Measurements from ENCODE around the gene KLHDC1. TPM values are rescaled to one million over a fixed set of nuclear protein-coding genes. Genes with fewer than 3 reads are reported as not detected.
"Not testable (repeated sequence)": the region's sequence is repeated elsewhere in the genome, so short reads cannot be mapped to it uniquely, and the experiment has no call there.

Gene KLHDC1
- total RNA-seq, 3 donors from 2014 or later: 7.8 to 13.5 (median 11.8) TPM

DNA sequence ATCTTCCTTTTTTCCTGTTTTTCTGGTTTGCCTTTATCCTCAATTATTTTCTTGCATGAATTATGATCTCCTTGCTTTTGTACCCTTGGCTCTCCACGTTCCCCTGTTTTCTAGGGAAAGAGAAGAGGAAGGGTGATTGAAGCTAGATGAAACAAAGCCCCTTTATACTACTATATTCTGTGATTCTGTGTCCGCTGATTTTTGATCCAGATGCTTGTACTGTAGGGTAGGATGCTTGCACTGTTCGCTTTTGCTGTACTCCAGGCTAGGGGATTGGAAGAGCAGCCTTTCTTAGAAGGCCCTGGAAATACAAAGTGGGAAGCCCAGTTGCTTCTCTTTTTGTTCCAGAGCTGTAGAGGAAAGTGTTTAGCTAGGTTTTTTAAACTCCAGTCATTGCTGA lies 40.0 kb downstream of the KLHDC1 start:
- Histone ChIP-seq H3K36me3 (no peaks in the 10 kb centered on the region), H3K27ac (no peak overlapping the region), H3K4me3 (no peak overlapping the region)

GRCh38 chr14:49733836-49734235 lies 40.9 kb downstream of the KLHDC1 start:
- intact Hi-C loops (cut with DNase I; ENCODE audit: low total_unique reads): no loop called here
- no peak for DNase-seq (ENCODE audit: low spot score in 2 of 2)
- H3K36me3 ChIP-seq: no peaks in the 10 kb centered on the region
- no peak overlapping the region for H3K4me3 ChIP-seq
- H3K27me3 ChIP-seq: no peaks in the 10 kb centered on the region
- no peaks in the 10 kb centered on the region for H3K9me3 ChIP-seq
- TF ChIP-seq POLR2AphosphoS5 (IDR thresholded peaks at IDR 0.05): no peak
- TF ChIP-seq, protein P1, sequence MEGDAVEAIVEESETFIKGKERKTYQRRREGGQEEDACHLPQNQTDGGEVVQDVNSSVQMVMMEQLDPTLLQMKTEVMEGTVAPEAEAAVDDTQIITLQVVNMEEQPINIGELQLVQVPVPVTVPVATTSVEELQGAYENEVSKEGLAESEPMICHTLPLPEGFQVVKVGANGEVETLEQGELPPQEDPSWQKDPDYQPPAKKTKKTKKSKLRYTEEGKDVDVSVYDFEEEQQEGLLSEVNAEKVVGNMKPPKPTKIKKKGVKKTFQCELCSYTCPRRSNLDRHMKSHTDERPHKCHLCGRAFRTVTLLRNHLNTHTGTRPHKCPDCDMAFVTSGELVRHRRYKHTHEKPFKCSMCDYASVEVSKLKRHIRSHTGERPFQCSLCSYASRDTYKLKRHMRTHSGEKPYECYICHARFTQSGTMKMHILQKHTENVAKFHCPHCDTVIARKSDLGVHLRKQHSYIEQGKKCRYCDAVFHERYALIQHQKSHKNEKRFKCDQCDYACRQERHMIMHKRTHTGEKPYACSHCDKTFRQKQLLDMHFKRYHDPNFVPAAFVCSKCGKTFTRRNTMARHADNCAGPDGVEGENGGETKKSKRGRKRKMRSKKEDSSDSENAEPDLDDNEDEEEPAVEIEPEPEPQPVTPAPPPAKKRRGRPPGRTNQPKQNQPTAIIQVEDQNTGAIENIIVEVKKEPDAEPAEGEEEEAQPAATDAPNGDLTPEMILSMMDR (IDR thresholded peaks at IDR 0.05): no peak
- no peak for TF ChIP-seq POLR2A (IDR thresholded peaks at IDR 0.05)
- no peaks in the 10 kb centered on the region for H3K4me1 ChIP-seq
- no peak overlapping the region for H3K27ac ChIP-seq

More for the DNA sequence above, 40.0 kb downstream of the KLHDC1 start:
- no peak for DNase-seq (ENCODE audit: low spot score in 2 of 2)
- TF ChIP-seq POLR2AphosphoS5 (IDR thresholded peaks at IDR 0.05): no peak
- no peak for TF ChIP-seq POLR2A (IDR thresholded peaks at IDR 0.05)
- TF ChIP-seq, protein P1 (IDR thresholded peaks at IDR 0.05): no peak
- Histone ChIP-seq H3K4me1 (no peaks in the 10 kb centered on the region), H3K27me3 (no peaks in the 10 kb centered on the region), H3K9me3 (no peaks in the 10 kb centered on the region)
- intact Hi-C loops (cut with DNase I; ENCODE audit: low total_unique reads): no loop called here

GRCh38 chr14:49735669-49736068 lies 42.7 kb downstream of the KLHDC1 start:
- H3K9me3 ChIP-seq; H3K4me3 ChIP-seq; H3K4me1 ChIP-seq; intact Hi-C loops (cut with DNase I; ENCODE audit: low total_unique reads); H3K27me3 ChIP-seq; DNase-seq (ENCODE audit: low spot score in 2 of 2); H3K36me3 ChIP-seq; H3K27ac ChIP-seq: not testable (repeated sequence)

DNA sequence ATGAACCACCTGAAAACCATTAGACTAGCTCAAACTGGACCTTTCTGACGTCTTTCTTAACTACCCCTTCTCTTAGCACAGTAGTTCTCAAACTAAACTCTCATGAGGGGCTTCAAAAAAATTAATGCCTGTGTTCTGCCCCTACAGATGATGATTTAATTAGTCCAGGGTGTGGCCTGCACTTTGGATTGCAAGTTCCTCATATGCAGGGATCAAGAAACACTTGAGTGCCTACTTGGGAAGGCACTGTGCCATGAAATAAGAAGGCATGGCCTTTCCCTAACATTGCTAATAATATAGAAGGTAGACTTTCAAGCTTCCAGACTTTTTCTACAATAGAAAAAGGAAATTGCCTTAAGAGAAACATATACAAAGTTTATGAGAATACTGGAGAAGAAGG lies 52.3 kb downstream of the KLHDC1 start:
- Histone ChIP-seq H3K4me1 (no peaks in the 10 kb centered on the region), H3K4me3 (no peak overlapping the region), H3K27ac (no peak overlapping the region), H3K9me3 (no peaks in the 10 kb centered on the region), H3K27me3 (no peaks in the 10 kb centered on the region), H3K36me3 (no peaks in the 10 kb centered on the region)
- intact Hi-C loops (cut with DNase I; ENCODE audit: low total_unique reads): no loop called here
- TF ChIP-seq POLR2AphosphoS5 (IDR thresholded peaks at IDR 0.05) (no peak), POLR2A (IDR thresholded peaks at IDR 0.05) (no peak)
- TF ChIP-seq, protein P1 (IDR thresholded peaks at IDR 0.05): no peak
- no peak for DNase-seq (ENCODE audit: low spot score in 2 of 2)

DNA sequence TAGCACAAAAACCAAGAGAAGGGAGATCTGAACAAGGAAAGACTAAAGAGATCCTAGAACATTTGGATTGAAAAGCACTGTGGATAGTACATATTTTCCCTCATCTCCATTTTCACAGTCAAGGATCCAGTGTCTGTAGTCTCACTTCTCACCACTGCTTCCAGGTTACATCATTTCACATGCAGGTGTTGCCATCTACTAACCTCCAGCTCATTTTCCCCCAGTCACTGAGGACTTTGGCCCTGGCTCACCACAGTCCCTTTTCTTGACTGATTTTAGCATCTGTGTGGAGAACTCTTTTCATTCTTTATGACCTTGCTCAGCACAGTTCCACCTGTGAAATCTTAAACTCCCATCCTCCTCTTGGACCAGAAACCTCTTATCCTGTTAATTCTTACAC lies 53.6 kb downstream of the KLHDC1 start:
- H3K4me1 ChIP-seq; DNase-seq (ENCODE audit: low spot score in 2 of 2); intact Hi-C loops (cut with DNase I; ENCODE audit: low total_unique reads); H3K4me3 ChIP-seq; H3K9me3 ChIP-seq; H3K27ac ChIP-seq; H3K36me3 ChIP-seq; H3K27me3 ChIP-seq: not testable (repeated sequence)

DNA sequence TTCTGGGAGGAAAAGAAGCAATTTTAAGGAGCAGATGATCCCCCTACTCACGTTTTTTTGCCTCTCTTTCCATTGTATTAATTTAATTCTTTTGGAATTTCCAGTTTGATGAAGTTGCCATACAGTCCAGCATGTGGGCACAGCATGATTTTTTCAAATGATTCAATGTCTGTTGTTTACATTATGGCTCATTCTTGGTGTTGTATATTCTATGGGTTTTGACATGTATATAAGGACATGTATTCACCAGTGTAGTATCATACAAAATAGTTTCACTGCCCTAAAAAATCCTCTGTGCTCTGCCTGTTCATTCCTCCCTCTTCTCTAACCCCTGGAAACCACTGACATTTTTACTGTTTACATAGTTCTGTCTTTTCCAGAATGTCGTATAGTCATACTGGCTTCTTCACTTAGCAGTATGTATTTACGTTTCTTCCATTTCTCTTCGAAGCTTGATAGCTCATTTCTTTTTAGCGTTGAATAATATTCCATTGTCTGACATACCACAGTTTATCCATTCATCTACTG lies 61.7 kb downstream of the KLHDC1 start:
- H3K9me3 ChIP-seq: no peaks in the 10 kb centered on the region
- TF ChIP-seq POLR2A (IDR thresholded peaks at IDR 0.05) (no peak), POLR2AphosphoS5 (IDR thresholded peaks at IDR 0.05) (no peak)
- TF ChIP-seq, protein P1 (IDR thresholded peaks at IDR 0.05): no peak
- H3K27ac ChIP-seq: no peak overlapping the region
- no peak overlapping the region for H3K4me3 ChIP-seq
- H3K4me1 ChIP-seq: no peaks in the 10 kb centered on the region
- no peaks in the 10 kb centered on the region for H3K27me3 ChIP-seq
- no peaks in the 10 kb centered on the region for H3K36me3 ChIP-seq
- DNase-seq (ENCODE audit: low spot score in 2 of 2): no peak
- intact Hi-C loops (cut with DNase I; ENCODE audit: low total_unique reads): no loop called here
